ENCODE results near the gene LGALS4. TPM values are rescaled to one million over a fixed set of nuclear protein-coding genes. Genes with fewer than 3 reads are reported as not detected.
"Not testable (repeated sequence)": the region's sequence is repeated elsewhere in the genome, so short reads cannot be mapped to it uniquely, and the experiment has no call there.

LGALS4 gene
- polyA plus RNA-seq, 1 experiment, result 0.07 TPM

- DNase-seq (ENCODE audit: low read depth, low spot score), result no peak
- POLR2A ChIA-PET, result no interaction called here
- Histone ChIP-seq H3K27me3 (ENCODE audit: control insufficient read depth, insufficient read depth, low read length) (no peaks in the 10 kb centered on the region), H3K4me3 (ENCODE audit: low read depth, low read length) (no peak overlapping the region), H3K9me3 (ENCODE audit: control insufficient read depth, insufficient read depth, low read length) (peaks cover 4% of the 10 kb centered on the region; the same call in 1 of the 2 replicates), H3K27ac (ENCODE audit: low read depth, low read length) (no peak overlapping the region)
- TF ChIP-seq CTCF (IDR thresholded peaks at IDR 0.05; ENCODE audit: low read depth, low read length), result no peak
- CTCF ChIA-PET, result no interaction called here
Observed at GRCh38 chr19:38819231-38819920, 6.6 kb upstream of the LGALS4 start.

GRCh38 chr19:38817081-38817480, 4.3 kb upstream of the LGALS4 start:
- no peaks in the 10 kb centered on the region for H3K27me3 ChIP-seq (ENCODE audit: control insufficient read depth, insufficient read depth, low read length)
- DNase-seq (ENCODE audit: low read depth, low spot score), result no peak
- H3K9me3 ChIP-seq (ENCODE audit: control insufficient read depth, insufficient read depth, low read length), result peaks cover 4% of the 10 kb centered on the region; the same call in 1 of the 2 replicates
- no peak overlapping the region for H3K27ac ChIP-seq (ENCODE audit: low read depth, low read length)
- ChIA-PET POLR2A (no interaction called here), CTCF (no interaction called here)
- H3K4me3 ChIP-seq (ENCODE audit: low read depth, low read length), result no peak overlapping the region
- no peak for TF ChIP-seq CTCF (IDR thresholded peaks at IDR 0.05; ENCODE audit: low read depth, low read length)

- Histone ChIP-seq H3K27ac (ENCODE audit: low read depth, low read length) (no peak overlapping the region), H3K27me3 (ENCODE audit: control insufficient read depth, insufficient read depth, low read length) (no peaks in the 10 kb centered on the region), H3K4me3 (ENCODE audit: low read depth, low read length) (no peak overlapping the region), H3K9me3 (ENCODE audit: control insufficient read depth, insufficient read depth, low read length) (no peaks in the 10 kb centered on the region; the same call in 1 of the 2 replicates)
- TF ChIP-seq CTCF (IDR thresholded peaks at IDR 0.05; ENCODE audit: low read depth, low read length), result no peak
- CTCF ChIA-PET, result no interaction called here
- POLR2A ChIA-PET, result interaction anchor here (0.6 kb wide), 1 partner anchor 72 kb away, joined by 4 read pairs; the partner anchor contains the start of gene CAPN12
- no peak for DNase-seq (ENCODE audit: low read depth, low spot score)
Observed at GRCh38 chr19:38816131-38816750, 3.5 kb upstream of the LGALS4 start.

- Histone ChIP-seq H3K27ac (ENCODE audit: low read depth, low read length) (no peak overlapping the region), H3K27me3 (ENCODE audit: control insufficient read depth, insufficient read depth, low read length) (no peaks in the 10 kb centered on the region), H3K4me3 (ENCODE audit: low read depth, low read length) (no peak overlapping the region), H3K9me3 (ENCODE audit: control insufficient read depth, insufficient read depth, low read length) (no peaks in the 10 kb centered on the region; the same call in 1 of the 2 replicates)
- ChIA-PET CTCF (no interaction called here), POLR2A (no interaction called here)
- no peak for DNase-seq (ENCODE audit: low read depth, low spot score)
- TF ChIP-seq CTCF (IDR thresholded peaks at IDR 0.05; ENCODE audit: low read depth, low read length), result no peak
Observed at GRCh38 chr19:38815059-38816001, 2.6 kb upstream of the LGALS4 start.

GRCh38 chr19:38813932-38814331, 1.2 kb upstream of the LGALS4 start:
- CTCF ChIA-PET; H3K27ac ChIP-seq (ENCODE audit: low read depth, low read length); DNase-seq (ENCODE audit: low read depth, low spot score); H3K9me3 ChIP-seq (ENCODE audit: control insufficient read depth, insufficient read depth, low read length); H3K4me3 ChIP-seq (ENCODE audit: low read depth, low read length); H3K27me3 ChIP-seq (ENCODE audit: control insufficient read depth, insufficient read depth, low read length): not testable (repeated sequence)
- POLR2A ChIA-PET, result interaction anchor here (0.7 kb wide), 1 partner anchor 97 kb away, joined by 5 read pairs; no protein-coding TSS in a partner anchor
